NCI-H1092 (cell line): Measurements from ENCODE around the gene CREG2.

Experiments used
- DNase-seq: peaks from one replicate; lab custom pipeline; 2025; lab: John Stamatoyannopoulos, UW

CREG2 gene

DNA sequence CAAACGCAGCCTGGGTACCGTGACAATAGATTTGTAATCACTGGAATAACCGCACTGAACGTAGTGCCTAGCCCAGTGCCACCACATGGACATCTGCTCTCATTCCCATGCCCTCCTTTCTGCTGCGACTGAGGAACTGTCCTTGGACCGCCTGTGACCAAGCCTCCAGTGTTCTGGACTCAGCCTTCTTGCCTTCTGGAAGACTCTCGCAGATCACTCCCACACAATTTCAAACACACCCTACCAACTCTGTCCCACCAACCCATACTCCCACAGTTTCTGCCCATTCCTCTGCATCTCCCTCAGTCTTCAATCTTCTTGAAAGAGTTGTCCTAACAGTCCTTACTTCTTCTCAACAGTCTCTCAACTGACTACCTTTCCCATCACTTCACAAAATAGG lies 80.9 kb downstream of the CREG2 start:
- DNase-seq, result no peak

GRCh38 chr2:101305492-101306078 lies 81.7 kb downstream of the CREG2 start:
- DNase-seq, result no peak

- no peak for DNase-seq
These were observed 82.3 kb downstream of the CREG2 start for GRCh38 chr2:101305035-101305434.

DNA sequence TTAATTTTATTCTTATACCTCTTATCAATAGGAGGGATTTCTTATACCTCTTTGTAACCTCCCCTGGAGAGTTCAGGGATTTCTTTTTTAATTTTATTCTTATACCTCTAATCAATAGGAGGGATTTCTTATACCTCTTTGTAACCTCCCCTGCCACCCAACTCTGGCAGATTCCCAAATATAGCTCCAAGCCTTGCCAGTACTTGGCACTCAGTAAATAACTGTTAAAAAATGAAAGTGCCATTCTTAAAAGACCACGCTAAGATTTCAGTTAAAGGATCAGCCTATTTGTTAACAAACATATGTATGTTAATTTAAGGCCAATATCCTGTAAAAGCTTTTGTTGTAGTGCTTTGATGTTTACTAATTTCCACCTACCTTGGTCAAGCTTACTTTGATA lies 83.6 kb downstream of the CREG2 start:
- DNase-seq, result no peak

- DNase-seq, result no peak
These were observed 85.3 kb downstream of the CREG2 start for GRCh38 chr2:101302016-101302415.

GRCh38 chr2:101300836-101301235 lies 86.5 kb downstream of the CREG2 start:
- no peak for DNase-seq

GRCh38 chr2:101300164-101300563 lies 87.1 kb downstream of the CREG2 start:
- no peak for DNase-seq

GRCh38 chr2:101299604-101300003 lies 87.7 kb downstream of the CREG2 start:
- no peak for DNase-seq

DNA sequence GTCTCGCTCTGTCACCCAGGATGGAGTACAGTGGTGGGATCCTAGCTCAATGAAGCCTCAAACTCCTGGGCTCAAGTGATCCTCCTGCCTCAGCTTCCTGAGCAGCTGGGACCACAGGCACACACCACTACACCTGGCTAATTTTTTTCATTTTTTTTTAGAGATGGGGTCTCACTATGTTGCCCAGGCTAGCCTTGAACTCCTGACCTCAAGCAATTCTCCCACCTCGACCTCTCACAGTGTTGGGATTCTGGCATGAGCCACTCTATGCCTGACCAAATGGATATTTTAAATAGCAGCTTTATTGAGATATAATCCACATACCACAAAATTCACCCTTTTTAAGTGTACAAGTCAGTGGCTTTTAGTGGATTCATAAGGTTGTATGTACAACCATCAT lies 89.9 kb downstream of the CREG2 start:
- DNase-seq, result no peak

- no peak for DNase-seq
These were observed 90.9 kb downstream of the CREG2 start for GRCh38 chr2:101296371-101296770.

DNA sequence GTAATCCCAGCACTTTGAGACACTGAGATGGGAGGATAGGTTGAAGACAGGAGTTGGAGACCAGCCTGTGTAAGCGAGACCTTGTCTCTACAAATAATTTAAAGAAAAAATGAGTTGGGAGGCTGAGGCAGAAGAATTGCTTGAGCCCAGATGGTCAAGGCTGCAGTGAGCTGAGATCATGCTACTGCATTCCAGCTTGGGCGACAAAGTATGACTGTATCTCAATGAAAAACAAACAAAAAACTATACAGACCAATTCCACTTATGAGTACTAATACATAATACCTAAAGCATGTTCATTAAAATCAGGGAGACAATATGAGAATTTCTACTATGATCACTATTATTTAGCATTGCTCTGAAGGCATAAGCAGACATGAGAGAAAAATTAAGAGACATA lies 91.4 kb downstream of the CREG2 start:
- no peak for DNase-seq
